ENCODE data around the gene DTD1. TPM values are rescaled to one million over a fixed set of nuclear protein-coding genes. Genes with fewer than 3 reads are reported as not detected.

DTD1 gene
- total RNA-seq, 1 donor from 2014 or later = 34.9 TPM

- Histone ChIP-seq H3K9me3 (no peaks in the 10 kb centered on the region), H3K27ac (no peak overlapping the region), H3K4me1 (peaks cover 0 to 6% of the 10 kb centered on the region in 2 donors), H3K36me3 (peaks cover 9 to 20% of the 10 kb centered on the region in 2 donors), H3K27me3 (no peaks in the 10 kb centered on the region), H3K4me3 (no peak overlapping the region)
- intact Hi-C loops (cut with DNase I) = no loop called here
- DNase-seq (ENCODE audit: low spot score in 2 of 2) = no peak
- TF ChIP-seq CTCF (IDR thresholded peaks at IDR 0.05) = no peak
Observed at GRCh38 chr20:18743665-18744440, 156.0 kb downstream of the DTD1 start.

DNA sequence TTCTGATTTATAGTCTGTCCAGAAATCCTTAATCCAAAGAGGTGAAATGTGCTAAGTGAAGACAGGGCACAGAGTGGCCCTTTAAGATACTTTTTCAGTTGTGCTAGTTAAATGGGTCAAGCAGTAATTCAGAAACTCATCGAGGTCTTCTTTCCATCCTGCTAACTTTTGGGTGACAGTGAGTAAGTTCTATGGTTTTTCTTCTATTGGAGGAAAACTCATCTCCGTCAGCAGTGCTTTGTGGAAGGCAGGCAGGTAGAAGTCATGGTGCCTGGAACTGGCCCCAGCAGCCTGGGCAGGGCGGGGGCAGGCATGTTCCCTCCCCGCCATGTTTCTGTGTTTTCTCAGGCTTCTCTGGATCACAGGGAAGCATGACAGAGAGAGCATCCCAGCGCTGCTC, 159.2 kb downstream of the DTD1 start:
- H3K9me3 ChIP-seq = no peaks in the 10 kb centered on the region
- H3K27ac ChIP-seq = no peak overlapping the region
- no peaks in the 10 kb centered on the region for H3K4me1 ChIP-seq
- intact Hi-C loops (cut with DNase I) = no loop called here
- peaks cover 9 to 20% of the 10 kb centered on the region in 2 donors for H3K36me3 ChIP-seq
- no peak for DNase-seq (ENCODE audit: low spot score in 2 of 2)
- no peaks in the 10 kb centered on the region for H3K27me3 ChIP-seq
- no peak overlapping the region for H3K4me3 ChIP-seq
- TF ChIP-seq CTCF (IDR thresholded peaks at IDR 0.05) = no peak

GRCh38 chr20:18748987-18749386, 161.1 kb downstream of the DTD1 start:
- no peak for DNase-seq (ENCODE audit: low spot score in 2 of 2)
- no peaks in the 10 kb centered on the region for H3K9me3 ChIP-seq
- no peaks in the 10 kb centered on the region for H3K4me1 ChIP-seq
- intact Hi-C loops (cut with DNase I) = no loop called here
- H3K4me3 ChIP-seq = no peak overlapping the region
- no peak for TF ChIP-seq CTCF (IDR thresholded peaks at IDR 0.05)
- H3K27me3 ChIP-seq = no peaks in the 10 kb centered on the region
- peaks cover 8 to 17% of the 10 kb centered on the region in 2 donors for H3K36me3 ChIP-seq
- no peak overlapping the region for H3K27ac ChIP-seq

- H3K27ac ChIP-seq = no peak overlapping the region
Observed at GRCh38 chr20:18749528-18749927, 161.7 kb downstream of the DTD1 start.

GRCh38 chr20:18750735-18751134, 162.9 kb downstream of the DTD1 start:
- Histone ChIP-seq H3K4me3 (no peak overlapping the region), H3K9me3 (no peaks in the 10 kb centered on the region), H3K4me1 (no peaks in the 10 kb centered on the region), H3K36me3 (peaks cover 0 to under 1% of the 10 kb centered on the region in 2 donors), H3K27me3 (no peaks in the 10 kb centered on the region), H3K27ac (no peak overlapping the region)
- no peak for TF ChIP-seq CTCF (IDR thresholded peaks at IDR 0.05)
- intact Hi-C loops (cut with DNase I) = no loop called here
- DNase-seq (ENCODE audit: low spot score in 2 of 2) = no peak

More at GRCh38 chr20:18749528-18749927, 161.7 kb downstream of the DTD1 start:
- Histone ChIP-seq H3K4me3 (no peak overlapping the region), H3K4me1 (no peaks in the 10 kb centered on the region), H3K27me3 (no peaks in the 10 kb centered on the region), H3K9me3 (no peaks in the 10 kb centered on the region), H3K36me3 (peaks cover 7 to 13% of the 10 kb centered on the region in 2 donors)
- intact Hi-C loops (cut with DNase I) = no loop called here
- DNase-seq (ENCODE audit: low spot score in 2 of 2) = no peak
- TF ChIP-seq CTCF (IDR thresholded peaks at IDR 0.05) = no peak

Measured in ascending aorta (tissue), 2 donors.